ENCODE results near the gene FKBP1B. TPM values are rescaled to one million over a fixed set of nuclear protein-coding genes. Genes with fewer than 3 reads are reported as not detected.
"Not testable (repeated sequence)": the region's sequence is repeated elsewhere in the genome, so short reads cannot be mapped to it uniquely, and the experiment has no call there.

Gene FKBP1B
- total RNA-seq, 1 donor from 2014 or later, result 31.1 TPM

GRCh38 chr2:24107336-24107735 is 57.8 kb downstream of the FKBP1B start:
- TF ChIP-seq, protein P1, sequence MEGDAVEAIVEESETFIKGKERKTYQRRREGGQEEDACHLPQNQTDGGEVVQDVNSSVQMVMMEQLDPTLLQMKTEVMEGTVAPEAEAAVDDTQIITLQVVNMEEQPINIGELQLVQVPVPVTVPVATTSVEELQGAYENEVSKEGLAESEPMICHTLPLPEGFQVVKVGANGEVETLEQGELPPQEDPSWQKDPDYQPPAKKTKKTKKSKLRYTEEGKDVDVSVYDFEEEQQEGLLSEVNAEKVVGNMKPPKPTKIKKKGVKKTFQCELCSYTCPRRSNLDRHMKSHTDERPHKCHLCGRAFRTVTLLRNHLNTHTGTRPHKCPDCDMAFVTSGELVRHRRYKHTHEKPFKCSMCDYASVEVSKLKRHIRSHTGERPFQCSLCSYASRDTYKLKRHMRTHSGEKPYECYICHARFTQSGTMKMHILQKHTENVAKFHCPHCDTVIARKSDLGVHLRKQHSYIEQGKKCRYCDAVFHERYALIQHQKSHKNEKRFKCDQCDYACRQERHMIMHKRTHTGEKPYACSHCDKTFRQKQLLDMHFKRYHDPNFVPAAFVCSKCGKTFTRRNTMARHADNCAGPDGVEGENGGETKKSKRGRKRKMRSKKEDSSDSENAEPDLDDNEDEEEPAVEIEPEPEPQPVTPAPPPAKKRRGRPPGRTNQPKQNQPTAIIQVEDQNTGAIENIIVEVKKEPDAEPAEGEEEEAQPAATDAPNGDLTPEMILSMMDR (IDR thresholded peaks at IDR 0.05; ENCODE audit: unreplicated experiment), result no peak
- peaks cover 4% of the 10 kb centered on the region for H3K36me3 Mint-ChIP-seq (ENCODE audit: low read depth, unreplicated experiment)
- DNase-seq (ENCODE audit: low spot score), result no peak
- H3K27me3 Mint-ChIP-seq (ENCODE audit: unreplicated experiment), result peaks cover 3% of the 10 kb centered on the region
- no peaks in the 10 kb centered on the region for H3K4me1 Mint-ChIP-seq (ENCODE audit: unreplicated experiment)
- H3K9me3 Mint-ChIP-seq (ENCODE audit: unreplicated experiment), result no peaks in the 10 kb centered on the region
- no peak overlapping the region for H3K4me3 Mint-ChIP-seq (ENCODE audit: unreplicated experiment)
- no peak overlapping the region for H3K27ac Mint-ChIP-seq (ENCODE audit: unreplicated experiment)

DNA sequence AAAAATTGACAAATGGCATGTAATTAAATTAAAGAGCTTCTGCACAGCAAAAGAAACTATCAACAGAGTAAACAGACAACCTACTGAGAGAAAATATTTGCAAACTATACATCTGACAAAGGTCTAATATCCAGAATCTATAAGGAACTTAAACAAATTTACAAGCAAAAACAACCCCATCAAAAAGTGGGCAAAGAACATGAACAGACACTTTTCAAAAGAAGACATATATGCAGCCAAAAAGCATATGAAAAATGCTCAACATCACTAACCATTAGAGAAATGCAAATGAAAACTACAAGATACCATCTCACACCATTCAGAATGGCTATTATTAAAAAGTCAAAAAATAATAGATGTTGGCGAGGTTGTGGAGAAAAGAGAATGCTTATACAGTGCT is 59.9 kb downstream of the FKBP1B start:
- DNase-seq (ENCODE audit: low spot score); H3K4me3 Mint-ChIP-seq (ENCODE audit: unreplicated experiment); H3K27me3 Mint-ChIP-seq (ENCODE audit: unreplicated experiment); H3K27ac Mint-ChIP-seq (ENCODE audit: unreplicated experiment); H3K4me1 Mint-ChIP-seq (ENCODE audit: unreplicated experiment); H3K9me3 Mint-ChIP-seq (ENCODE audit: unreplicated experiment); H3K36me3 Mint-ChIP-seq (ENCODE audit: low read depth, unreplicated experiment): not testable (repeated sequence)

- H3K9me3 Mint-ChIP-seq (ENCODE audit: unreplicated experiment), result no peaks in the 10 kb centered on the region
- H3K36me3 Mint-ChIP-seq (ENCODE audit: low read depth, unreplicated experiment), result no peaks in the 10 kb centered on the region
- H3K4me3 Mint-ChIP-seq (ENCODE audit: unreplicated experiment), result no peak overlapping the region
- no peaks in the 10 kb centered on the region for H3K4me1 Mint-ChIP-seq (ENCODE audit: unreplicated experiment)
- no peak for DNase-seq (ENCODE audit: low spot score)
- no peak overlapping the region for H3K27ac Mint-ChIP-seq (ENCODE audit: unreplicated experiment)
- no peaks in the 10 kb centered on the region for H3K27me3 Mint-ChIP-seq (ENCODE audit: unreplicated experiment)
- TF ChIP-seq, protein P1 (IDR thresholded peaks at IDR 0.05; ENCODE audit: unreplicated experiment), result no peak
Observed at GRCh38 chr2:24110660-24111303, 61.2 kb downstream of the FKBP1B start.

DNA sequence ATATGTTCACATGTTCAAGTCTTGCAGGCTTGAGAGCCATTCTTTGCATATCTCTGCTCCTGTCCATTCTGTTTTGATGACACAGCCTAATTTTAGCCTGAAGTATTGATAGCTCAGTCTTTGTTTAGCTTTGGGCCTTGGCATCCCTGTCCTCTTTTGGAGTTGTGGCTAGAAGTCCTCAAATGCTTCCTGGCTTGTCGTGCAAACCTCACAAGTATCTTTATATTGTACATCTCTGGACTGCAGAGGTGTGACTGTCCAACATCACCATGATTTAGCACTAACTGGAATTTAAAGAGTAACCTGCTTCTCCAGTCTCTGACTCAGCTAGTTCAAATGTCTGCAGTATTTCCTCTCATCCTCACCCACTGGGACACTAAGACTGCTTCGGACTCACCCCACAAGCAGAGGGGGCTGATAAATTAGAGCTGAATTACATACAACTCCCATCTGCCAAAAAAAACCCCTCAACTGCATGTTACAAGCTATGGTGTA is 61.9 kb downstream of the FKBP1B start:
- Mint-ChIP-seq H3K27me3 (ENCODE audit: unreplicated experiment) (no peaks in the 10 kb centered on the region), H3K4me1 (ENCODE audit: unreplicated experiment) (no peaks in the 10 kb centered on the region), H3K4me3 (ENCODE audit: unreplicated experiment) (no peak overlapping the region), H3K27ac (ENCODE audit: unreplicated experiment) (no peak overlapping the region), H3K9me3 (ENCODE audit: unreplicated experiment) (no peaks in the 10 kb centered on the region), H3K36me3 (ENCODE audit: low read depth, unreplicated experiment) (no peaks in the 10 kb centered on the region)
- TF ChIP-seq, protein P1 (IDR thresholded peaks at IDR 0.05; ENCODE audit: unreplicated experiment), result no peak
- no peak for DNase-seq (ENCODE audit: low spot score)

Other genes starting within 250 kb of the FKBP1B start
- 23.6 TPM for gene ATAD2B, start 122.6 kb upstream of the FKBP1B start, total RNA-seq (ENCODE audit: unreplicated experiment)
- 14.9 TPM for gene UBXN2A, start 109.3 kb upstream of the FKBP1B start, total RNA-seq (ENCODE audit: unreplicated experiment)
- not detected for gene MFSD2B, start 39.7 kb upstream of the FKBP1B start, total RNA-seq (ENCODE audit: unreplicated experiment)
- gene WDCP, start 2.4 kb upstream of the FKBP1B start, total RNA-seq (ENCODE audit: unreplicated experiment), result 13.4 TPM
- 67.5 TPM for gene SF3B6, start 26.6 kb downstream of the FKBP1B start, total RNA-seq (ENCODE audit: unreplicated experiment)
- gene TP53I3, start 35.1 kb downstream of the FKBP1B start, total RNA-seq (ENCODE audit: unreplicated experiment), result 81.5 TPM
- 1.0 TPM for gene PFN4, start 73.6 kb downstream of the FKBP1B start, total RNA-seq (ENCODE audit: unreplicated experiment)
- gene FAM228B, start 73.7 kb downstream of the FKBP1B start, total RNA-seq (ENCODE audit: unreplicated experiment), result 21.3 TPM
- not detected for gene FAM228A, start 125.3 kb downstream of the FKBP1B start, total RNA-seq (ENCODE audit: unreplicated experiment)

All from endothelial cell (in vitro differentiated cells).